Smooth muscle cell of the coronary artery (primary cell): ENCODE measurements around the gene SLC7A5. TPM values are rescaled to one million over a fixed set of nuclear protein-coding genes. Genes with fewer than 3 reads are reported as not detected.

ENCODE experiments used
- total RNA-seq: library from RNA; depleted of rRNA; stranded (reverse); fragments of >200 nt; gene quantifications from 2 replicates; pipeline ENCODE4 v1.2.3, GENCODE V29; 2014; ENCODE audit warnings: low replicate concordance

Gene SLC7A5
- total RNA-seq: 3.3 and 23.2 TPM in 2 replicates

GRCh38 chr16:87869061-87869878 is at the start of gene SLC7A5:
Gene SLC7A5, minus strand, starts transcription at chr16:87869507. Its CDS starts 85 bp downstream, at chr16:87869422.

Other genes with a start within 250 kb of the SLC7A5 start
- 18.3 and 24.8 TPM in 2 replicates for gene KLHDC4, start 103.5 kb downstream of the SLC7A5 start, total RNA-seq
- not detected in 2 replicates for gene CA5A, start 67.0 kb upstream of the SLC7A5 start, total RNA-seq
- gene BANP, start 81.9 kb upstream of the SLC7A5 start, total RNA-seq: 18.3 and 49.7 TPM in 2 replicates